ENCODE results near the gene NOL4L.

The NOL4L gene

DNA sequence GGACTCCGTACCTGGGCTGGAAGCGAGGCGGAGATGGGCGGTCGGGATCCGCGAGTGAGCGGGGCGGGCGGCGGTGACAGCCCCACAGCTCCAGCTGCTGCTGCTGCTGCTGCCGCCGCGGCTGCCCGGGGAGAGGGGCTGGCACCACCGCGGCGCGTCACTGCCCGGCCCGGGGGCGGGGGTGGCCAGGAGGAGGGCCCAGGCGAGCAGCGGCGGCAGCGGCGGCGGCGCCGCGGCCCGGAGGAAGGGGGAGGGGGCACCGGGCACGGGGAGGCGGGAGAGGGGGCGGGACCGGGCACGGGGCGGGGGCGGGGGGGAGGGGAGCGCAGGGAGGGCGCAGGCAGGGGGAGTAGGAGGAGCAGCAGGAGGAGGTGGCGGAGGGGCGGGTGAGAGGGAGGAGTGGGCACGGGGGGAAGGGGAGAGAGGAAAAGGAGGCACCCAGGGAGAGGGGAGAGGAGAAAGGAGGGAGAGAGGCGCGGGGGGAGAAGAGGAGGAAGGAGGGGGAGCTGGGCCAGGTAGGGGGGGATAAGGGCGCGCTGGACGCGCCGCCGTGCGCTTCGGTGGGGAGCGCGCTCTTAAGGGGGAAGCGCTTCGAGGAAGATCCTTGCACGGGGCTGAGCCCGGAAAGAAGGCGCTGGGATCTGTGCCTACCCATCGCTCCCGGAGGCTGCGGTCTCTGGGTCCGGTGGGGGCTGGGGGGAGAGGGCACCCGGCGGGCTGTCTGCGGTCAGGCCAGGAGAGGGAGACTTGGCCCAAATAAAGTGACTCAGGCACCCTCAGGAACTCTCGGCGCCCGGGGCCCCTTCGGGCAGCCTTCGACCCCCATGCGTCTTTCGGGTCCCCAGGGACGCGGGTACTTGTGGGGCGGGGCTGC is 101.5 kb downstream of the NOL4L start:
- no peak for DNase-seq (ENCODE audit: low read depth)

DNA sequence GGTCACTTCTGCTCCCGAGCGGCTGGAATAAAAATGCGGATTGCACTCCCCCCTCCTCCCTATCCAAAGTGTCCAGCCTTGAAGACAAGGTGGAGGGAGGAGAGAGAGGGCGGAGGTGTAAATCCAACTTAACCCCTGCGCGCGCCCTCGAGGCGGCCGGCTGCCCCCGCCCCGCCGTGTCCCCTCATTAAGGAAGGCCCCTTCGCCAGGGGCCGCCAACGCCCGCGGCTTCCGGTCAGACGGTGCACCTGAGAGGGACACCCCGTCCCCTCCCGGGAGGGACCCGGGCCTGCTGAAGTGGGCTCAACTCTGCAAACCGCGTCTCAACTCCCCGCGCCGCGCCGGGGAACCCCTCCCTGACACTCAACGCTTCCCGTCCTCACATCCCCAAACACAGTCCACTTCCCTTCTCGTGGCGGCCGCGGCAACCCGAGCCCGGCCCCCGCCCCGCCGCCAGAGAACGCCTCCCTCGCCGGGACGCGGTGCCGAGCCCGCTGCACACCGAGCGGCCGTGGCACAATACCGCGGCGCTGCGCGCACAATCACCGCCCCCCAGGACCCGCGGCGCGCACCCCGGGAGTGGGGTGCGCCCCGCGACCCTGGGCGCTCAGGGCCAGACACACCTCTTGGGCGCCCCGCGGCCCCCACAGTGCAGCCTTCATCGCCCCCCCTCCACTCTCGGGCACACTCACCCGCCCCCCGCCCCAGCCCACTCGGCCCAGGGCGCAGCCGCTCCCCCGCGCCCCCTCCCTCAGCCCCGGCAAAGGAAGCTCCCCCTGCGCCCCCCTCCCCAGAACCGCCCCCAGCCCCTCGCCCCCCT is 102.5 kb downstream of the NOL4L start:
- no peak for DNase-seq (ENCODE audit: low read depth)

DNA sequence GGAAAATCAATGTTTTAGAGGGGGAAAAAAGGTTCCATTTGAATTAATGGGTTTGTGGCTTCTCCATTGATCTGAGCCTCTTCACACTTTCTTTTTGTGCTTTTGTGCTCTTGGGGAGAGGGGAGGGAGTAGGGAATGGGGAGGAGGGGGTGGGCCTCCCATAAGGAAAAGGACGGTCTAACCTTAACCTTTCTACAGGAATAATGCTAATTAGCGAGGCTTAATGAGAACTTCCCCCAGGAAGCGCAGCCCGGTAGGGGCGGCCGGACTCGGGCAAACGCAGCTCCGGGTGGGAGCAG is 103.0 kb downstream of the NOL4L start:
- DNase-seq (ENCODE audit: low read depth) = no peak

DNA sequence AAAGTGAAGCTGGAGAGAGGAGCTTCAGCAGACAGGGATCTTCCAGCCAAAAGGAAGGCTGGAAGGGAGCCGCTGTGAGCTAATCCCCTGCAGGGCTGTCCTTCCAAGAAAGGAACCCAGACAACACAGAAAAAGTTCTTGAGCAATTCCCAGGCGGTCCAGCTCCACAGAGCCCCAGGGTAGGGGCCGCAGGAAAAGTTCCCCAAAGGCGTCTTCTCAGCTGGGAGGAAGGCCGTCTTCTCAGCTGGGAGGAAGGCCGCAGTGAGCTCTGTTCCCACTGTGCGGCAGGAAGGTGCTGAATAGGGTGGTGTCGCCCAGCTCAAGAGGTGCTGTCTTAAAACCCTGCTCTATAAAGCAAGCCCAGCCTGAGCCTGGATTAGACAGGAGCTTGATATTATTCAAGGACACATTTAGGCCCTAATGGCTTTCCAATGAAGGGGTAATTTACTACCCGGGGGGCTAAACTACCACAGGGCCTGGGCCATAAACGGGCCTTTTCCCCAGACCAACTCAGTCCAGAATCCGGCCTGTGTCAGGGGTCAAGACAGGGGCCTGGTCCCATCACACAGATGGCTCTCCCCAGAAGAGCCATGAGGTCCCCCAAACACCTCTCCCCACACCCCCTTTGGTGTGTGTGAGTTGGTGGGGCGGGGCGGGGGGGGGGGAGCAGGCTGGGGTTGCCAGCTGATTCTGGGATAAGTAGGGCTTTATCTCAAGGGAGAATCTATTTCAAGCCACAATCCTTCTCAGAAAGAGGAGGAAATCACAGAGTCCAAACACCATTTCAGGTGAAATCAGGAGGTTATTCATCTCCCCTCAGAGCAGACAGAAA is 103.6 kb downstream of the NOL4L start:
- no peak for DNase-seq (ENCODE audit: low read depth)

DNA sequence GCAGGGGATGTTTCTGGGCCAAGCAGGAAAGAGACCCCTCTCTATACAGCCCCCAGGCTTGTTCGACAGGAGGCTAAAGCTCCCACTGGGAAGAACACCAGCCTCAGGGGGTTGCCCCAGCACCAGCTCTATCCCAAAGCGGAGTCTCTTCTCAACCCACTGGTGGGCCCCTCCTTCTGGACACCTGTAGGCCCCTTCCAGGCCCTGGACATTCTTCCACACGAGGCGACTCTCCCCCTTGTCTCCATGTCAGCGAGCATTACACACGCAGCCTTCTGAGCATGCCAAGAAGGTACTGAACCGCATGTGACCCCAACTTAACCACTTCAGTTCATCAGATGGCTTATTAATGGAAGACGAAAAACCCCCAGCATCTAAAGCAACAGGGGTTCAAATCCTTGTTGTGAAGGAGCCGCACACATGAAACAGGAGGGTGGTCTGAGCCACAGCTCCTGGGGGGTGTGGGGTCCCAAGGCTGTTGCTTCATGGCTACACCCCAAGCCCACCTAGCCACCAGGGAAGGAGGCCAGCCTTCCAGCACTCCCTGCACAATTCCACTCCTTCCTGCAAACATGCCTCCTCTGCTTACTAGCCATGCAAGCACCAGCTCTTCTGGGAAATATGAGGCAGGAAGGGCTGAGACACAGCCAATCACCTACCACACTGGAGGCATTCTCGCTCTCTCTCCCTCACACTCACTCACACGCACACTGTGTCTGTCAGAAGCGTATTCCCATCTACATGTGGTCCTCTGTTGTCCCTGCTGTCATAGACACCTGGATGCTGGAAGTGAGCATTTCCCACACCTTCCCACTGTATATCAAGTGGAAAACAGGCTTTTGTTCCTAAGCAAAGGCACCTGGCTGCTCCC is 104.5 kb downstream of the NOL4L start:
- no peak for DNase-seq (ENCODE audit: low read depth)

DNA sequence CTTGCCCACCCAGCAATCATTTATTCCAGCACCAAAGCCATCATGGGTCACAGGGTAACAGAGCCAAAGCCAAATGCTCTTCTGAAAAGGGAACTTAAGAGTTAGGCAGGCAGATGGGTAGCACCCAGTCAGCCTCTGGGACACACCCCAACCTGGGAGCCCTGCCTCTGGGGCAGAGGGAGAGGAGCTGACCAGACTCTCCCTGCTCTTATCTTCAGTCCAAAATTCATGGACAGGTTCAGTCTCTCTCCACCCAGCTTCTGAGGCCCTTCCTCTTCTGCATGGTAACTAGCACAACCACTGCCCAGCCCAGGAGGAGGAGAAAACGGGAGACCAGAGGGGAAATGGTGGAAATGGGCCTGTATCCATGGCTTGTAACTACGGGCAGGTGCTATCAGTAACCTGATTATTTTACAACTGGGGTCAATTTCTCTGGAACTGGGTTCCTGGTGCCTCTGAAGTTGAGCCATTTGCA is 105.4 kb downstream of the NOL4L start:
- DNase-seq (ENCODE audit: low read depth) = no peak

DNA sequence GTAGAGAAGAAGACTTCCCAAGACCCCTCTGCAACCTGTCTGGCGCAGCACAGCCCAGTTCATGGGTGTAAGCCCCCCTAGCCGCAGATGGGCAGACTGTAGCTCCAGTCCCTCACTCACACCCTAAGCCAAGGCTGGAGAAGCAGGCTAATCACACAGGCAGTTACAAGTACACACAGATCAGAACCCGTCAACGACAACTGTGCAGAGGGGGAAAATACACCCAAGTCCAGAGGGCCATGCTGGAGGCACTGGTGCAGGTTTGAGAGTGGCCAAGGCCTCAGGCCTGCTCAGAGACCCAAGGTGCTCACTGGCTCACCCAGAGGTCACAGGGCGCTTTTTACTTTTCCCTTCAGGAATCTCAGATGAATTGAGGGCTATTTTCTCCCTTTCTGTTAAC is 106.1 kb downstream of the NOL4L start:
- no peak for DNase-seq (ENCODE audit: low read depth)

DNA sequence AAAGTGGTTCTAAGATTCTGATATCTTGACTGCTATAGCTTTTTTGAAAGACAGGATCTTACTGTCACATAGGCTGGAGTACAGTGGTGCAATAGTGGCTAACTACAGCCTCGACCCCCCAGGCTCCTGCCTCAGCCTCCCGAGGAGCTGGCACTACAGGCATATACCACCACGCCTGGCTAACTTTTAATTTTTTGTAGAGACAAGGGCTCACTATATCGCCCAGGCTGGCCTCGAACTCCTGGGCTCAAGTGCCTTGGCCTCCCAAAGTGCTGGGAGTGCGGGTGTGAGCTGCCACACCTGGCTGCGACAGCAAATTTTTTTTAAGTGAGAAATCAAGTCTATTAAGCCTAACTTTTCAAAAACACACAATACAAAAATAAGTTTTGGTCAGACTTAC is 106.6 kb downstream of the NOL4L start:
- no peak for DNase-seq (ENCODE audit: low read depth)

DNA sequence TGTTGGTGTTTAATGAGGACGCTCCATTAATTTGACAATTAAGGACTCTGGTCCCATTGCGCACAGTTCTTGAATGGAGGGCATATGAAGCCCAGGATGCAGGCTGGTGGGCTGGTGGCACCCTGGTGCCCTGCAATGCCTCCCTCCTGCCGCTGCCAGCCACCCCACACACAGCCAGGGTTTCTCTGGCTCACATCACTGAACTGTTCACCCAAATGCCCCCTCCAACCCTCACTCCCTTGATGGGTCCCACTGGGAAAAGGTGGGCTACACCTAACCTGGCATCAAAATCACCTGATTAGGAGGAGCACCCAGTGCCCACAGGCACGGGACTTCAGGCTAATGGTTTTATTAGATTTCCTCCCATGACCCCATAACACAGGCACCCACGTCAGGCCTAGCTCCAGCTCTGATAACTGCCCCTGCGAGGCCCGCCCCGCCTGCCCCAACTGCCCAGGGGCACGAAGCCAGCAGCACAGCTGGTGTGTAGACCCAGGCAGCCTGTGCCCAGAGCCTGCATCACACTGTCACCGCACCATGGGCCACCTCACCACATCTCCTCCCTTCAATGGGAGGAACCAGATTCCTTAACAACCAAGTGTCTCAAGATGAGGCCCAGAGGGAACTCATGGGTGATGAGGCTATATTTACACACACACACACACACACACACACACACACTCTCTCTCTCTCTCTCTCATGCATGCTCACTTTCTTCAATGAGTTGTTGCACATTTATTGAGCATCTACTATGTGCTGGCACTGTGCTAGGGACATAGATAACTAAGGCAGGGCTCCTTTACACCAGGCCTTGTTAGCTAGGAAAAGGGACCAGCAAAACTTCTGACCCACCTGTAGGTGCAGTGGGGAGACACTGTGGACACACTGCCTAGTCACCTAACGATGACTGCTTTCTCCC is 107.3 kb downstream of the NOL4L start:
- no peak for DNase-seq (ENCODE audit: low read depth)

DNA sequence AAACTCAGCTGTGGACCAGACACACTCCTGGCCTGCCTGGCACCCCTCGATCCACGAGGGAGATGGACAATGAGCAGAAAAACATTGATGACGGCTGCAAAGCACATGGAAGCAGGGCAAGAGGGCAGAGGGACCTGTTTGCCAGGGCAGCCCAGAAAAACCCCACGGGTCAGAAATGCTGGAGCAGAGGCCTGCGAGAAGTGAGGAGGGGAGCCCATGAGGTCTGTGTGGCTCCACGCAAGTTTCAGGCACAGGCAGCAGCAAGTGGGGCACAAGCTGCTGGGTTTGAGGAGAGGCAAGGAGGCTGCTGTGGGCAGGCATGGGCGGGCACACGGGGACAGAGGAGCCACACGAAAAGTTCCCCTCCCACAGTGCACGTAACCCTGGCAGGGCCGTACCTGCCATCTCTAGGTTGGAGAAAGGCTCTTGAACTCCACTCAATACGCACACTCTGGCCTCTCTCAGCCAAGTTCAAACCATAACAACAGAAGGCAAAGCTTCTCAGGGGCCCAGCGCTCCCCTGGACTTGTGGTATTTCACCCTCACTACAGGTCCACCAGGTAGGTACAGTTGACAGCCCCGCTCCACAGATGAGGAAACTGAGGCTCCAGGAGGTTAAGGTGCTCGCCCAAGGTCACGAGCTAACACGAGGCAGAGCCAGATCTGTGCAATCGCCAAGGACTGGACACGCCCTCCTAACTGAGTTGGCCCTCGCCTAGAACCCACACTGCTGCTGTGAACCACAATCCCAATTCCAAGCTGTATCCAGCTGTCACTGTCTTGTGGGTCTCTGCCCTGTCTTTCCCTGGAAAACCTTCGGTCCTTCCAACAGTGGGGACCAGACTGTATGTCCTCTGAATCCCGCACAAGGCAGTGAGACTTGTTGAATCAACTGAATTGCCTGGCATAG is 108.2 kb downstream of the NOL4L start:
- no peak for DNase-seq (ENCODE audit: low read depth)

DNA sequence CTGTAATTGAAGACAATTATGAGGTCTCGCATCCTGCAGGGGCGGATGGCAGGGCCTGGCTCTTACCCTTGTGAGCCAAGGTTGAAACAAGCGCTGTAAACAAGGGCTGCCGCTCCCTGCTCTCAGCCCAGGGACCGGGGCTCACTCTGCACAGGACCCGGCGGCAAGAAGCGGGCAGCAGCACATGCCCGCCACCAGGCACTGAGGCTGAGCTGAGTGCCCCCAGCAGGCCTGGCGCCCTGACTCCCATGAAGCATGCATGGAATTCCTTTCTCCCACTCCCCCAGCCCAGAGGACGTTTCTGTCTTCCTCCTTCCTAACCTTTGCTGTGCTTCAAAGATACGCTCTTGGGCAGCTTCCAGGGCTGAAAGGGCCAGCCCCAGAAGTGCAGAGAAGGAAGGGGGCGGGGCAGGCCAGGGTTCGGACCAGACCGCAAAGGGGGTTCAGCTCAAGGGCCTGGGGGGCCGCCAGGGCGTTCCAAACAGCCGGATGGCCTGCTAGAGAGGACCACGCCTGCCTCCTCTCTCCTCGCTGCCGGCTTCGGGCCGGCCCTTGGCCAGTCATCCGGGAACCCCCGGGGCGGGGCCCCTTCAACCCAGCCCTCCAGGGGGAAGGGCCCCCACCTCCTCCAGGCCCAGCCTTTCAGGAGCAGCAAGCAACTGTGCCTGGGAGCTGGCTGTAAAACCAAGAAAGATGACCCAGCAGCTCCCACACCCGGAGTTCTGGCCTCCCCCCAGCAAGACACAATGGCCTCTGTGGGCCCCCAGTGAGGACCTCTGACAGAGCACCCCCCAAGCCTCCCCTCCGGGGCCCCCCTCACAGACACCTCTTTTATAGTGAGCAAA is 109.9 kb downstream of the NOL4L start:
- DNase-seq (ENCODE audit: low read depth) = peak; percentile 96

DNA sequence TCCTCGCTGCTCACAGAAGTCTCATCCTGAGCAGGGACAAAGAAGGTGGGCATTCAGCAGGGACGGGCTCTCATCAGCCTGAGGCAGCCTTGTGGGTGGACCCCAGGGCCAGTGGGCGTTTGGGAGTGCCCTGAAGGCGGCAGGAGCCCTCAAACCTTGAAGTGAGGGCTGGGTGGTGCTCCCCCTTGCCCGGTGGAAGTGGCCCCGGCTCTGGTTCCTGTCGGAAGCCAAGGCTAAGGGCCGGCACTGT is 110.5 kb downstream of the NOL4L start:
- DNase-seq (ENCODE audit: low read depth) = no peak

DNA sequence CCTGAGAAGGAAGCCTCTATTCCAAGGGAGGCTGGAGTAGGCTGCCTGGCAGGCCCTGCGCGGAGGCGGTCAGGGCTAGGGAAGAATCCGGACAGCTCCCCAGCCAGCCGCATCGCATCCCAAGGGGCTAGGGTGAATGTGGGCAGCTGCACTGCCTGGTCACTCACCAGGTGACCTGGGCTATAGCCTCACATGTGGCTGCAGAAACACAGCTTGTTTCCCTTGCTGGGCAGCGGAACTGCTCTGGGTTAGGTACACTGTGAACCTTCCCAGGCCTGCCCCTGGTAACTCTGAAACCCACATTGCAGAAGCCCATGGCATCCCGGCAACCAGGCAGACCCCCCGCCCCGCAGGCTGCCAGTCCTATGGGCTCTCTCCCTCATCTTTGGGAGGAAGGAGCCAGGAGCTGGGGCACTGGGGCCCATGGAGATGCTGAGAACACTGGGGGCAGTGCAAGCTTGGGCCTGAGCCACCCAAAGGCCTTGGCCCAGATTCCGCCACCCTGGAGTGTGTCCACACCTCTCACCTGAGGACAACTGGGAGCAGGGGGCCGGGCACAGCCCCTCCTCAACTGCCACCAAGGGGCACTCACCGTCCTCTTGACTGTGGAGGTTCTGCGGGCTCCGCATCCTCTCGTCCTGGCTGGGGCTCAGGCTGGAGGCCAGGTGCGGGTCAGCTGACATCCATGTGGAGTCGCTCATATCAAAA is 111.0 kb downstream of the NOL4L start:
- DNase-seq (ENCODE audit: low read depth) = no peak

DNA sequence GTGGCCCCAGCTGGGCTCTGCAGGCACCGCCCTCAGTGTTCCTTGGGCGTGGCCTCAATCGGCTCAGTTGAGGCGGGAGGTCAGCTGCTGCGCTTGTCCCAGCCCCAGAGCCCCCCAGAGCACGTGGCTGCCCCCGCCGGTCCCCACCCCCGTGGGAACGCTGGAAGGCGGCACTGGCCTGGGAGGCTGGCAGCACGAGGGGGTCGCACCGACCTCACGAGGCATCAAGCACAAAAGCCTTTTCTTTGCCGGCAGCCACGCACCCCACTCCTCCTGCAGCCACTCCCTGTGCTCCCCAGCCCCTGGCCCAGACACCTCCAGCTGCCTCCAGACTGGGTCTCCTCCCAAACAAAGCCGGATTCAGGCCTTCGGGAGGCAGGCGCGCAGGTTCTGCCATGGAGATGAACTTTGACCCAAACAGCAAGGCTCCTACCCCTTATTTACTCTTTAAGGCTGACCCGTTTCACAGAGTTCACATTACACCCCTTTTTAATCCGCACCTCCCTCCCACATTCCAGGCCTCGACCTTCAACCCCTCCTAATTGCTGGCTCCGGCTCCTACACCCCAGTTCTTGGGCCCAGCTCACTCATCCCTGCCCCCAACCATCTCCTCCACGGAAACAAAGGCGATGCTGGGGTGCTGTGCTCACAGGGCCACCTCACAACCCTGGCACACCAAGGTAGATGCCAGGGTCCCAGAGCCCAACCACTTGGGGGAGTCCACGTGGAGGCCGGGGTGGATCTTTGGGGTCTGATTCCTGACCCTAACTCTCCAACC is 111.7 kb downstream of the NOL4L start:
- DNase-seq (ENCODE audit: low read depth) = no peak

DNA sequence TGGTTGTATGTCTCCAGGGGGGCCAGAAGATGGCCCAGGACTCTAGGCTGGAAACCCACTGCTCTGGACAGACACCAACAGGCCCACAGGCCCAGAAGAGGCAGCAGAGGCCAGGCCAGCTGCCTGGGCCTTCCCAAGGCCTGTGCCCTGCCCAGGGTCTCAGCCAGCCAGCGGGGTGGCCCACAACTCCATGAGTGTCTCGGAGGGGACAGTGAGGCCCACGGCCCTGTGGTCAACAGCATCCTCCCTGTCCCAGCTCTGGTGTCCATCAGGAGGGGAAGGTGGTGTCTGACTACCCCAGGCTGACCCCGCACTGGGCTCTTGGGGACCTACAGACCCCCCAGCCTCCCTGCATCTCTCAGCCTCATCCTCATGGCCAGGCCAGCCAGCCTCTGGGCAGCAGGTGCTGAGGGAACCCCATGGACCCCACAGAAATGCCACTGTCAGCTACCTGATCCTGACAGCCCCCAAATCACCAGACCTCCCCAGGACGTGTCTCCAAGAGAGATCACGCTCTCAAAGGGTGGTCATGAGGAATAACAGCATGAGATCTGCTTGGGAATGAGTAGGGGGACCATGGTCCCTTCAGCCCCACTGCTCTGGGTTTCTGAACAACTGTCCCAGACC is 112.4 kb downstream of the NOL4L start:
- no peak for DNase-seq (ENCODE audit: low read depth)

DNA sequence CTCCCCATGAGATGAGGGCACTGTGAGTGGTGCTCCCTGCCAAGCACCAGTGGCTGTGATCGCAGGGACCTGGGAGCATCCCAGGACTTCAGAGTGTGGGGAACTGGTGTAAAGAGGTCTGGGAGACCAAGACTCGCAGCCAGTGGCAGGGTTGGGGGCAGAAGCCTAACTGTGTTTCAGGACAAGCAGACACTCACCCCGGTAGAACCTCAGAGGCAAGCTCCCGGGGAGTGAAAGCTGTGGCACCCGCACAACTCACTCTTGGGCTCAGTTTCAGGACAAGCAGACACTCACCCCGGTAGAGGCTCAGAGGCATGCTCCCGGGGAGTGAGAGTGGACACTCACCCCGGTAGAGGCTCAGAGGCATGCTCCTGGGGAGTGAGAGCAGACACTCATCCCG is 114.2 kb downstream of the NOL4L start:
- DNase-seq (ENCODE audit: low read depth) = no peak

Data from fibroblast of the conjunctiva (primary cell).